Amygdala (tissue), 56 donors: ENCODE data around the gene PPP2R5C.
"Not testable (repeated sequence)": the region's sequence is repeated elsewhere in the genome, so short reads cannot be mapped to it uniquely, and the experiment has no call there.

Experiments
- DNase-seq, 56 donors: peaks; one replicate each; lab custom pipeline; 2025; lab: John Stamatoyannopoulos, UW

Gene PPP2R5C

DNA sequence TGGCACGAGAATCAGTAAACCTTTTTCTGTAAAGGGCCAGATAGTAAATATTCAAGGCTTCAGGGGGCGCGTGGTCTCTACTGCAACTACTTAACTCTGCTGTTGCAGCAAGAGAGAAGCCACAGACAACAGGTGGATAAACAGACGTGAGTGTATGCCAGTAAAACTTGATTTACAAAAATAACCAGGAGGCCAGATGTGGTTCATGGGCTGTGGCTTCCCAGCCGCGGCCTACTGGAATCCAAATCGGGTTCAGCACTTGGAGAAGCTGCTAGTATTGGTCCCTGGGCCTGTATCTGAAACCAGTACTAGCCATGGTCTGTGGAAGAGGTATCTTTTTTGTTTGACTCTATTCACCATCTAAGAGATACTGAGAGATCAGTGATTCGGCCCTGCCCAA lies 13.3 kb downstream of the PPP2R5C start:
- no peak for DNase-seq

DNA sequence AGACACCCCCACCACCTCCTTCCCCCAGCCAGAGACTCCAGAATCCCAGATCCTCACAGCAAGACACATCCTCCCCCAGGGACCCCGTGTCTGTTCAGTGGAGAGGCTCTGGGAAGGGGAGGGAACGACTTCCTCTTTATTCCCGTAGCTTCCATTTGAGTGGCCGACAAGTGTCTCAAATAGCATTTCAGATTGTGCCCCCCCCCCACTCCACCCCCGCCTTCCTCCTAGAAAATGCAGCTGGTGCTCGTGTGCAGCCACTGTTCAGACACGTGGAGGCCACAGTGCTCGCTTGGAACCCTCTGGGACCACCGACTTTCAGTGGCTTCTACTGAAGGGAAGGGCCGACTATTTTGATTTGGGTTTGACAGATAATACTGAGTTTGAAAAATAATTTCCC lies 14.3 kb downstream of the PPP2R5C start:
- no peak for DNase-seq

DNA sequence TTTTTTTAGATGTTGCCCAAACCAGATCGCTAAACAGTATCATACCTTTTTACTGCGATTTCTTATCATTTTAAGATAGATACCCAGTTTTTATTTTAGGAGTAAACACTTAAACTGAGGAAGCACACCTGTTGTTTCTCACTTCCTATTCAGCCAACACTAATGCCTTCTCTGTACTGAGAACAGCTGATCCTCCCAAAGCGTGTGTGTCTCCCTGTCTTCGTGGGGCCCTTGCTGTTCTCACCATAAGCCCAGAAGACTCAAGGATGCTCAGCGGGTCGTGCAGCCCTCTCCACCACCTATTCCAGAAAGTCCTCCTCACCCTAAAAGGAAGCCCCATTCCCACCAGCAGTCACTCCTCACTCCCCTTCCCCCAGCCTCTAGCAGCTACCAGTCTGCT lies 14.8 kb downstream of the PPP2R5C start:
- DNase-seq, result no peak

DNA sequence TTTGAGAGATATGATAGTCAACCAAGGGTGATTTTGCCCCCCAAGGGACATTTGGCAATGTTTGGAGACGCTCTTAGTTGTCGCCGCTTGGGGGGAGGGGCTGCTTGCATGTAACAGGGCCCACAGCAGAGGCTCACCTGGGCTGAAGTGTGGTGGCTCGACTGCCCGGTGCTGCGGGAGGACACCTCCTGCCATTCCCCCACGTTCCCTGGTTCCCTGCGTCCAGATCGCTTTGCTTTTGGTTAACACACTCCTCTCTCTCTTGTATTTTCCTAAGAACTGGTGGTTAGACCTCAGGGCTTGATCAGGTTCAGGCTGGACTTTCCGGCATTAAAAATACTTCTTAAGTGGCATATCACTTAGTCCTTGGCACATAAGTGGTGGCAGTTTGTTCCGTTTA lies 18.9 kb downstream of the PPP2R5C start:
- no peak for DNase-seq

DNA sequence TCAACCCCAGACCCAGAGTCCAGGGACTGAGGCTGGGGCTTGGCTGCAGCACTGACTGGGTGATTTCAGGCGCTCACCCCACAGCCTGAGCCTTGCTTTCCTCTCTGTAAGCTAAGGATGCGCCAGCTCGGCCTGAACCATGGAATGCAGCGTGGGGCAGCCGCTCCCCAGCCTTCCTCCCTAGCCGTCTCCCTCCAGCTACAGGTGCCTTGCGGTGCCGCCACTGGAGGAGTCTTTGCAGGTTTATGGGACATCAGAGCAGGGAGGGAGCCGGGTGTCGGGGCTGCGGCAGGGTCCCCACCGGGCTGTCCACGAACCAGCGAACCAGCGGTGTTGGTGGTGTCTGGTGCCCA lies 19.4 kb downstream of the PPP2R5C start:
- DNase-seq, result no peak

DNA sequence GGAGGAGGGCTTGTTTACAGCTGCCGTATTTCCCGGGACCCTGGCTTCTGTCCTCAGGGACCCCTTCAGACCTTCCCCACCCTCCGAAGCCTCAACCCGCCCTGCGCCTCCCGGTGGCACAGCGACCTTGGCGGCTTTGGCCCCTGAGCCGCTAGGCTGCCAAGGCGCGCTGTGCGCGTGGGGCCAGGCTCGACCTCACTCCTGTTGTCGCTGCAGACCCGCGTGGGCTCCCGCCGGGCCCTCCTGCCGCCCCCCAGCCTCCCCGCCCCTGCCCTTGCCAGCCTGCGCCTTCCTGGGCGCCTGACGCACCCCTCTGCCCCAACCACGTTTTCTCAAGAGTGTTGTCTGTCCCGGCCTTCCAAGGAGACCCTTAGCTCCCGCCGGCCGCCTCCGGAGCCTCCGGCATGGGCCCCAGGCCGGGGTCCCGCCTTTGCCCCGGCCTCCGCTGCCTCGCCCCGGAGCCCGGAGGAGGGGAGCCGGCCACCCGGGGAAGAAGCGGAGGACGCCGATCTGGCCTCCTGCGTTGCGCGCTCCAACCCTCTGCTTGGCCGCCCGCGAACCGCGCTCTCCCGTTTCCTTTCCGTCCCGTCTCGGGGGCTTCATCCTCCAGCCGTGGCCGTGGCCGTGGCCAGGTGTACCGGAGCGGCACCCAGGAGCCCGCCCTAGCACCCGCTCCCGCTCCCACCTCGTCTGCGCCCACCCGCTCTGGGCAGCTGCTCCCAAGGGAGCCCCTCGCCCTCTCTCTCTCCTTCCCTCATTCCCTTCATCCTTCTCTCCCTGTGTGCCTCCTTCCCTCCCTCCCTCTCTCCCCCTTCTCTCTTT lies 19.9 kb downstream of the PPP2R5C start:
- DNase-seq, result no peak

DNA sequence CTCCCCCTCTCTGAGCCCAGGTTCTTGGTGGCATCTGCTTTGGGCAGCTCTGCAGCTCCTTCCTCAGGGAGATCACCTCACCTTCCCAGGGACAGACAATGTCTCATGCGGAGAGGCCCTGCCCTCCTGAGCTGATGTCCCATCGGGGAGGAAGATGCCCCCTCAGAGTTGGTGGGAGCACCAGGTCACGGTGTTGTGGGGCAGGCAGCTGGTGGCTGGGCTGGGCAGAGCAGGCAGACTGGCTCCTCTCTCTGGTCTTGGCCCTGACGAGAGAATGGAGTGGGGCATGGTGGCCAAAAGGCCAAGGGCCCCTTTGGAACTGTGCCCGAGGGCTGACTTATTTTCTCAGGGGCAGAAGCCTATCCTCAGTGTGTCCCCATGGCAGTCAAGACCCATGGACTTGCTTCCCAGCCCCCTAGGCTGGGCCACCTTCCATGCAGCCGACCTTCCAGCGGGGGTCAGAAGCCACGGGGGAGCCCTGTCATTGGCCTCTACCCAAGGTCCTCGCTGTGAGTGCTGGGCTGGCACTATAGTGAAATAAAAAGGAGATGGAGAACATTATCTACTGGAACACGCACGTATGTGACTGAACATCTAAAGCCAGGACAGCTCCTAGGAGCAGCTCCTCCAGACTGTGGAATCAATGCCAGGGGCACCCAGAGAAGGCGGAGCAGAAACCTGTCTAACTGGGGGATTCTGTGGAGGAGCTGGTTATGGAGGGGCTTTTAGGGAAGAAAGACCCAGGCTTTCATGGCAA lies 21.9 kb downstream of the PPP2R5C start:
- DNase-seq, result no peak

DNA sequence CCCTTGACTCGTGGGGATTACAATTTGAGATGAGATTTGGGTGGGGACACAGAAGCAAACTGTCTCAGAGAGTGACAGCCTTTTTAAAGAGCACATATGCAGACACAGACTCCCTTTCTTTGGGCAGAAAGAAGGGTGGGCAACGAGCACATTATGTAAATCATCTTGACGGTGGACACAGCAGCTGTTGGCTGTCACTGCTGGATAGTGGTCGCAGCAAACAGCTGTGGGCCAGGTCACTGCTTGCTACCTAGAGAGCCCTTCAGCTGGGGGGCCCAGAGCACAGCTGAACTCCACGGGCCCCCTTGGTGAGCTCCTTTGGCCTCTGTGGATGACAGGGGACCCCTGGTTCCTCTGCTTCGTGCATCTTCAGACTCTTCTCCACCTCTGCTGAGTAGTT lies 23.1 kb downstream of the PPP2R5C start:
- DNase-seq, result no peak

DNA sequence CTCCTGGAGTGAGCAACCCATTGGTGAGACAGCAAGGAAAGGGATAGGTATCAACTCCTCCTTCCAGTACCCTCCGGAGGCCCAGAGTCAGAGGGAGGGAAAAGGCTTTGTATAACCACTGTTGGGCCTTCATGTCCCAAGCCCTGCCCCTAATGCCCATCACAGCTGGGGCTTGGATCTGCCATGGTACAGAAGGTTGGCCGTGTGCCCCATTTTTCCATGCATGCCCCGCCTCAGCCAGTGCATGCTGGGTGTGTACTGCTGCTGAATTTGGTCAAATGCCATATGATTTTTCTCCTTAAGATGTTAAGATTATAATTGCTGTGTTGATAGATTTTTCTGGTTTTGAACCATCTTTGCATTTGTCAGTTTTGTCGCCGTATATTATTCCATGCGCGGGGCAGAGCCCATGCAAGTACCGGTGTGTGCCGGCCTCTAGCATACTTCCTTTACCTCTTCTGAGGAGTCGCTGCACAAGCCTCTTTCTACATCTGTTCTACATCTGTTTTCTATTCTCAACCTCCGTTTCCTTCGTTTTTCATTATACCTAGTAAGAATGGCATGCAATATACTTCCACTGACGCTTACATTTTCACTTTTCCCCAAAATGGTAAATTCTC lies 26.6 kb downstream of the PPP2R5C start:
- DNase-seq, result peak in 10 of 56 donors; percentile 13 to 48 (median 36)

DNA sequence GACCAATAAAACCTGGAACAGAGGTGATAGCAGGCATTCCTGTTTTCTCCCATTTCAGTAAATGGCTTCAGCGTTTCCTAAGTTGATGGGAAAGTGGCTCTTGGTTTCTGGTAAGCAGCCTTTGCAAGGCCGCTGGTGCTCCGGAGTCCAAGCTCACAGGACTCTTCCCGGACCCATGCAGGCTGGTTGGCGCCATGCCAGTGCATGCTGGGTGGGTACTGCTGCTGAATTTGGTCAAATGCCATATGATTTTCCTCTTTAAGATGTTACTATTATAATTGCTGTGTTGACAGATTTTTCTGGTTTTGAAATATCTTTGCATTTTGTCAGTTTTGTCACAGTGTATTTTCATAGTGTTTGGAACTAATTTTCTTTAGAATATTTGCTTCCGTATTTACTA lies 27.7 kb downstream of the PPP2R5C start:
- DNase-seq, result peak in 2 of 56 donors; percentile 25 to 47

DNA sequence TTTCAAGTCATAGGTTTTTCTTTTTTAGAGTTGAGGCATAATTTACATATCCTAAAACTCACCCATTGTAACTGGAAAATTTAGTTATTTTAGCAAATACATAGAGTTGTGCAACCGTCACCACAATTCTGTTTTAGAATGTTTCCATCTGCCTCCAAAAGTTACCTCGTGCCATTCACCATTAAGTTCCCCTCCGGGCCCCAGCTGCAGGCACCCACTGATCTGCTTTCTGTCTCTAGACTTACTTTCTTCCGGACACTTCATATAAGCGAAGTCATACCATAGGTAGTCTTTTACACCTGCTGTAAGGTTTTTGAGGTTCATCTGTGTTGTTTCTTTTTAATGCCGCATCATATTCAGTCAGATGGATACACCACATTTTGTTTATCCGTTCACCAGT lies 28.7 kb downstream of the PPP2R5C start:
- no peak for DNase-seq

DNA sequence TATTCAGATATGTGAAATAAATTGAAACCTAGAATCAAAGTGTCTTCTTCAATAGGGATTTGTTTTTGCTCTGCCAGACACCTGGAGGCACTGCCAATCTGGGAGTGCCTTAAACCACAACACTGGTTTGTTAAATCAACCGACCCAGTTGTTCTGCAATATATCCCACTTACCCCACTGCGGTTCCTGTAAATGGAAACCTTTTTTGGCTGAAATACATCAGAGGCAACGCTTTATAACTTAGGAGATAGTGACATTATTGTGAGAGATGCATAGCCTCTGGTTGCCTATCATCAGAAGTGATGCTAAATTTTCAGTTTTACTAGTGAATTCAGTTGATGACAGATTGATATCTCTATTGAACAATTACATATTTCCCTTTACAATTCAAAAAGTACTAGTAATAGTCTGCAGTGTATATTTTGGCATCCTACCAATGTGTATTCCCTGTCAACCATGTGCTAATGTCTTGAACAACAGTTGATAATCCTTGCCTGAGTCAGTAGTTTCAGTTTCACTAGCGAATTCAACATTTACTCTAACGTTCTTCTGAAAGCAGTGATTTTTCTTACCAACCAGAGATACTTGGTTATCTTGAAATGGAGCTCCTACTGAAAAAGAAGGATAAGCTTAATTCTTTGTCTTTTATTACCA lies 30.5 kb downstream of the PPP2R5C start:
- DNase-seq, result no peak

DNA sequence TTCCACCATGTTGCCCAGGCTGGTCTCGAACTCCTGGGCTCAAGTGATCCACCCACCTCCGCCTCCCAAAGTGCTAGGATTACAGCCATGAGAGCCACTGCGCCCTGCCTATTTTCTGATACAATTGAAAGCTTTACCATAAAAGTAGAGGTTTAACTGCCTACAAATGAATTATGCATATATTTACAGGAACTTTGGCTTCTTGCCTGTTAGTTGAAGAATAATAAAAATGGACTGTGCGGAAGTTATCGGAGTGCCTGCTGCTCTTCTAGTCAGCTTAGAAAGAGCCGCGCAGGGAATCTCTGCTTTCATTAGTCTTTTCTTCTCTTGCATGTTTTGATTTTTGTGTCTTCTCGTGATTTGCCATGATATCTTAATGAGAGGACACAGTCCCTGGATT lies 34.5 kb downstream of the PPP2R5C start:
- DNase-seq, result no peak

DNA sequence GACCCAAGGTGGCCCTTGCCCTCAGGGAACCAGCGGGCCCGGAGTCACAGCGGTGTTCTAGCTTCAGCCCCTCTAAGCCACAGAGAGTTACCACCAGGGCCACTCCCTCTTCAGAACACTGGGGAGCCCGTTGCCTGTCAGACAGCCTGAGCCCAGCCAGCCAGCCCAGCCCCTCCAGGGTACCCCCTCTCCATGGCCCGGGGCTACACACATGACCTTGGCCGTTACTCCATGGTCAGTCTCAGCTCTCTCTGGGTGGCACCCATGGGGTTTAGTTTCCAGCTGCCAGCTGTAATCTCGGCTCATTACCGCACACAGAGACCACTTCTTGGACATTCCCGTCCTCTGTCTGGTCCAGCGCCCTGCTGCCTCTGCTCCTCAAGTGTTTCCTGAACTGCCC lies 35.0 kb downstream of the PPP2R5C start:
- no peak for DNase-seq

DNA sequence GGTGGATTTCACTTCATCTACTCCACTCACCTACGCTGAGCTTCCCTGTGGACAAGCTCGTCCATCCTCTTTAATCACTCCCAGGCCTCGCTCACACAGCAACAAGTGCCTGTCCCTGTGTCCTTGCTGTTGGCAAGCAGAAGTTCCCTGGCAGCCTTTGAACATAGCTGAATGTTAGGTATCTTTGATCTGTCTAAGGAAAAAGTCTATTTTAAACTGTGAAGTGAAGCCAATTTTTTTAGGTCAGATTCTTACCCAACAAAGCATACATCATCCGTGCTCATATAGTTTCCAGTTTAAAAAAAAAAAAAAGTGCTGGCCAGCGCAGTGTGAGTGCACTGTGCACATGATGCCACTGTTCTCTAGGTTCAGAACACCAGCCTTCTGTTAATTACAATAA lies 36.3 kb downstream of the PPP2R5C start:
- no peak for DNase-seq

DNA sequence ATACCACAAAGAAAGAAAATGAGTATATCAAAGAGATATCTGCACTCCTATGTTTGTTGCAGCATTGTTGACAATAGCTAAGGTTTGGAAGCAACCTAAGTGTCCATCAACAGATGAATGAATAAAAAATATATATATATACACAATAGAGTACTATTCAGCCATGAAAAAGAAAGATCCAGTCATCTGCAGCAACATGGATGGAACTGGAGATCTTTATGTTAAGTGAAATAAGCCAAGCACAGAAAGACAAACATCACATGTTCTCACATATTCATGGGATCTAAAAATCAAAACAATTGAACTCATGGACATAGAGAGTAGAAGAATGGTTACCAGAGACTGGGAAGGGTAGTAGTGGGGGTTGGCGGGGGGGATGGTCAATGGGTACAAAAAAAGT lies 42.9 kb downstream of the PPP2R5C start:
- not testable (repeated sequence) for DNase-seq

DNA sequence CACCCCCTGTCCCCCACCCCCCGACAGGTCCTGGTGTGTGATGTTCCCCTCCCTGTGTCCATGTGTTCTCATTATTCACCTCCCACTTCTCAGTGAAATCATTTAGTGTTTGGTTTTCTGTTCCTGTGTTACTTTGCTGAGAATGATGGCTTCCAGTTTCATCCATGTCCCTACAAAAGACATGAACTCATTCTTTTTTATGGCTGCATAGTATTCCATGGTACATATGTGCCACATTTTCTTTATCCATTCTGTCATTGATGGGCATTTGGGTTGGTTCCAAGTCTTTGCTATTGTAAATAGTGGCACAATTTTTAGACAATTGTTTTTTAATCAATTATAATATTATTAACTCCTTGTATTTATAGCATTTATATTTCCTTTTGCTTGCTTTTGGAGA lies 44.7 kb downstream of the PPP2R5C start:
- DNase-seq, result not testable (repeated sequence)

DNA sequence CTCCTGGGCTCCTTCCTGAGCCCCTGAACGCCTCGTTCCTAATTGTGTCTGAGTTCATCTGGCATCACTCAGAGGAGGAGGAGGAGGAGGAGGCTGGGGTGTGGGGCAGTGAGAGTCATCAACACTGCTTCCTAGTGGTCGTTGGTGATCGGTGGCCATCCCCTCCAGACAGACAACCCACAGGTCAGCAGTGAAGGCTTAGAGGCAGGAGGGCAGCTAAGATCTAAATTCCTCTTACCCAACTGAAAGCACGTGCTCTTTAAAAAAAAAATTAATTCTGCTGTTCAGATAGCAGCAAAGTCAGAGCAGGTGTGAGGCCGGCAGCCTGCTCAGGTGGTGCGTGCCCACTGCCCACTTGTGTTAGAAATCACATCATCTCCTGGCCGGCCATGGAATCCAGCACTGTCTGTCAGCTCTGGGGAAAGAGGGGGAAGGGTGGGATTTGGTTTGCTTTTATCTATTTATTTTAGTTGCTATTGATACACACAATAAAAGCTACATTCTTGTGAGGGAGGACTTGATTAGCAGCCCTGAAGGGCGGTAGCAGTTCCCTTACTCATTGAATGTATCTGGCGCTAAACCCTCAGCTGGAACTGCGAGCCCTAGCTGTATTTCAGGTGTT lies 46.6 kb downstream of the PPP2R5C start:
- DNase-seq, result peak in 2 of 56 donors; percentile 10 to 19

DNA sequence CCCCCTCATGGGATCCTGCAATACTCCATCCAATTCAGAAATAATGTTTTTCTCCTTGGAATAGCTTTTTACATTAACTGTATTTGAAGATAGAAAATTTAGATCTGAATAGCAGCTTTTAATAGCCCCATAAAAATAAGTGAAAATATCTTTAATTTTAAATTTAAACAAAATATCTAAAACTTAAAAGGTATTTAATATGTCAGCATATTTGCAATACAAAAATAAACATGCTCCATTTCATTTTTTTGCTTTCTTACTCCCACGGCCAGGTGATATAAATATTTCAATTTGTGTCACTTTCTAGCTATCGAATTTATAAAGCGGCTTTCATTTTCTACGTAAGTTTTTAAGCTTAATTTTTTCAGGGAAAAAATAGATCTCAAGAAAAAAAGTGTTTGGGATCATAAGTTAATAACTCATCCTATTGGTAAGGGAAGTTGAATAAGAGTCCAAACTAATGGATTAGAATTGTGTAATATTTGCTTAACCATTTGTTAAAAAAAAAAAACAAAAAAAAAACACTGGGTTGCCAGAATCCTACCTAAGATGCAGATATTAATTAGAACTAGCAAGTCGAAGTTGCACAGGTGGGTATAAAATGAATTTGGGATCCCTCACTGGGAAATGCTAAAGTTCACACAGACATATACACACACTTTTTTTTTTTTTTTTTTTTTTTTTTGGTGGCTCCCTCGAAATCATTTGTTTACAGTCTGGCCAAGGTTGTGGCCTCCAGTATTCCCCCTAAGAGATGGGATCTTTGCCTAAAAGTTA lies 47.6 kb downstream of the PPP2R5C start:
- DNase-seq, result no peak
